MM.1S (cell line): ENCODE results near the gene RNU1-4.
"Not testable (repeated sequence)": the region's sequence is repeated elsewhere in the genome, so short reads cannot be mapped to it uniquely, and the experiment has no call there.

Experiments
- EZH2 ChIP-seq: fragments of 300-600 bp; sonication (generic); optimal IDR thresholded peaks from 2 replicates; pipeline ENCODE3; 2017; ENCODE audit warnings: low read depth, mild to moderate bottlenecking, antibody characterized with exemption, low read length, mixed read lengths
- EZH2phosphoT487 ChIP-seq: fragments of 300-600 bp; sonication (generic); IDR thresholded peaks from 2 replicates; pipeline ENCODE4 v1.6.1; 2018; ENCODE audit warnings: antibody characterized with exemption, low read length
- TF ChIP-seq, protein P1 (sequence below): fragments of 300-600 bp; sonication (generic); IDR thresholded peaks from 2 replicates; pipeline ENCODE4 v1.5.1; 2016; ENCODE audit warnings: antibody characterized with exemption, low read length, mixed read lengths

DNA sequence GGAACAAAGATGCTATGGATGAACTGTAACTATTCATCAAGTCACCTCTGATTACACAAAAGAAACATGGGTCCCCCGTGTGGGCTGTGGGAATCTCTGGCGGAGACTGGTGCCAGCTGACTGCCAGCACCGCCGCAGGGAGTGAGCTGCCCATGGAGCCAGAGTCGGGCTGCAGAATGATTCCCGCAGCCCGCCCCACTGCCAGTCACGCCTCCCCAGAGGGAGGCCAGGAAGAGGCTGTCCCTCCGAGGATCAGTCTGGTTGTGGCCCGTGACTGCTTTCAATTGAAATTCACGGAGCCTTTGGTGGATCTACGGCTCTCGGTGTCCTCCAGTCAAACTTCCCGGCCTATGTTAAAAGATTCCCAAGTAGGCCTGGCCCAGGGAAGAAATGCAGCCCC lies 27.7 kb upstream of the RNU1-4 start:
- not testable (repeated sequence) for TF ChIP-seq EZH2, EZH2phosphoT487
- TF ChIP-seq, protein P1, sequence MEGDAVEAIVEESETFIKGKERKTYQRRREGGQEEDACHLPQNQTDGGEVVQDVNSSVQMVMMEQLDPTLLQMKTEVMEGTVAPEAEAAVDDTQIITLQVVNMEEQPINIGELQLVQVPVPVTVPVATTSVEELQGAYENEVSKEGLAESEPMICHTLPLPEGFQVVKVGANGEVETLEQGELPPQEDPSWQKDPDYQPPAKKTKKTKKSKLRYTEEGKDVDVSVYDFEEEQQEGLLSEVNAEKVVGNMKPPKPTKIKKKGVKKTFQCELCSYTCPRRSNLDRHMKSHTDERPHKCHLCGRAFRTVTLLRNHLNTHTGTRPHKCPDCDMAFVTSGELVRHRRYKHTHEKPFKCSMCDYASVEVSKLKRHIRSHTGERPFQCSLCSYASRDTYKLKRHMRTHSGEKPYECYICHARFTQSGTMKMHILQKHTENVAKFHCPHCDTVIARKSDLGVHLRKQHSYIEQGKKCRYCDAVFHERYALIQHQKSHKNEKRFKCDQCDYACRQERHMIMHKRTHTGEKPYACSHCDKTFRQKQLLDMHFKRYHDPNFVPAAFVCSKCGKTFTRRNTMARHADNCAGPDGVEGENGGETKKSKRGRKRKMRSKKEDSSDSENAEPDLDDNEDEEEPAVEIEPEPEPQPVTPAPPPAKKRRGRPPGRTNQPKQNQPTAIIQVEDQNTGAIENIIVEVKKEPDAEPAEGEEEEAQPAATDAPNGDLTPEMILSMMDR: not testable (repeated sequence)
